HG02642 (cell line): ENCODE measurements around the gene ARSH.
"Not testable (repeated sequence)": the region's sequence is repeated elsewhere in the genome, so short reads cannot be mapped to it uniquely, and the experiment has no call there.

ENCODE experiments used
- ATAC-seq: cut with Tn5 transposase; IDR thresholded peaks from one replicate; pipeline ENCODE4 v1.9.1; 2021; ENCODE audit warnings: mild to moderate bottlenecking; ENCODE audit not compliant: unreplicated experiment, poor library complexity

The ARSH gene

GRCh38 chrX:3029129-3029528 lies 22.8 kb downstream of the ARSH start:
- no peak for ATAC-seq

- ATAC-seq, result no peak
These were observed 30.9 kb downstream of the ARSH start for GRCh38 chrX:3037218-3037617.

GRCh38 chrX:3044196-3044595 lies 37.9 kb downstream of the ARSH start:
- ATAC-seq, result no peak

- no peak for ATAC-seq
These were observed 38.3 kb downstream of the ARSH start for GRCh38 chrX:3044671-3045070.

GRCh38 chrX:3046253-3047240 lies 40.2 kb downstream of the ARSH start:
- no peak for ATAC-seq

GRCh38 chrX:3050523-3051175 lies 44.3 kb downstream of the ARSH start:
- ATAC-seq, result not testable (repeated sequence)

- no peak for ATAC-seq
These were observed 46.5 kb downstream of the ARSH start for GRCh38 chrX:3052860-3053259.

GRCh38 chrX:3066555-3066954 lies 60.2 kb downstream of the ARSH start:
- ATAC-seq, result no peak

- ATAC-seq, result no peak
These were observed 69.6 kb downstream of the ARSH start for GRCh38 chrX:3075959-3076358.

GRCh38 chrX:3076416-3076991 lies 70.2 kb downstream of the ARSH start:
- no peak for ATAC-seq
